HepG2 (cell line): Measurements from ENCODE around the gene KRTAP5-6. TPM values are rescaled to one million over a fixed set of nuclear protein-coding genes. Genes with fewer than 3 reads are reported as not detected.

Experiments
- SATB2 ChIP-seq: sonication (generic); formaldehyde crosslinking; IDR thresholded peaks from 2 replicates; pipeline ENCODE4 v1.5.0; 2020; ENCODE audit warnings: missing genetic modification reagents
- SRSF9 ChIP-seq: fragments of 200-400 bp; formaldehyde crosslinking; IDR thresholded peaks from 2 replicates; pipeline ENCODE4 v1.6.1; 2018; ENCODE audit warnings: borderline replicate concordance, mild to moderate bottlenecking, low read depth, low read length; ENCODE audit not compliant: insufficient read depth, poor library complexity, severe bottlenecking
- YEATS2 ChIP-seq: sonication (generic); formaldehyde crosslinking; IDR thresholded peaks from 2 replicates; pipeline ENCODE4 v1.4.0; 2020; ENCODE audit warnings: missing genetic modification reagents, borderline replicate concordance
- ZNF530 ChIP-seq: sonication (generic); formaldehyde crosslinking; IDR thresholded peaks from 2 replicates; pipeline ENCODE4 v1.5.0; 2020; ENCODE audit warnings: low read depth, mild to moderate bottlenecking, missing genetic modification reagents
- polyA plus RNA-seq, 8 experiments: library from polyadenylated mRNA; depleted of rRNA in 3 of 8; stranded (reverse) in 7 of 8; unstranded in 1 of 8; fragments of >200 nt; fragmentation: Illumina TruSeq in 4 of 8; extraction: Trizol in 4 of 8; gene quantifications; 2 replicates each; pipeline versions ENCODE4 v1.2.1 to v1.2.3, GENCODE V29; 2011 to 2016; ENCODE audit warnings: low read depth in 4 of 8, missing spikeins in 1 of 8, mixed read lengths in 1 of 8; ENCODE audit not compliant: insufficient read depth in 1 of 8
- total RNA-seq, 5 experiments: library from RNA; depleted of rRNA; stranded (reverse); fragments of >200 nt; fragmentation: Illumina TruSeq; extraction: Trizol; gene quantifications; 2 replicates each; pipeline ENCODE4 v1.2.3, GENCODE V29; 2016; ENCODE audit warnings: low read depth in 1 of 5
- TF ChIP-seq, protein P1 (sequence below): sonication (generic); formaldehyde crosslinking; IDR thresholded peaks from 2 replicates; pipeline ENCODE4 v1.5.0; 2020; ENCODE audit warnings: missing genetic modification reagents
- TF ChIP-seq, protein P2 (sequence below): IDR thresholded peaks from 2 replicates; pipeline ENCODE4 v1.6.1; 2016; ENCODE audit warnings: low read depth, missing genetic modification reagents, missing compliant biosample characterization

The KRTAP5-6 gene
- total and polyA plus RNA-seq, 2 of the 13 experiments (the other 11 are each of a cell fraction or from before 2014, with no cell fraction given), result not detected

DNA sequence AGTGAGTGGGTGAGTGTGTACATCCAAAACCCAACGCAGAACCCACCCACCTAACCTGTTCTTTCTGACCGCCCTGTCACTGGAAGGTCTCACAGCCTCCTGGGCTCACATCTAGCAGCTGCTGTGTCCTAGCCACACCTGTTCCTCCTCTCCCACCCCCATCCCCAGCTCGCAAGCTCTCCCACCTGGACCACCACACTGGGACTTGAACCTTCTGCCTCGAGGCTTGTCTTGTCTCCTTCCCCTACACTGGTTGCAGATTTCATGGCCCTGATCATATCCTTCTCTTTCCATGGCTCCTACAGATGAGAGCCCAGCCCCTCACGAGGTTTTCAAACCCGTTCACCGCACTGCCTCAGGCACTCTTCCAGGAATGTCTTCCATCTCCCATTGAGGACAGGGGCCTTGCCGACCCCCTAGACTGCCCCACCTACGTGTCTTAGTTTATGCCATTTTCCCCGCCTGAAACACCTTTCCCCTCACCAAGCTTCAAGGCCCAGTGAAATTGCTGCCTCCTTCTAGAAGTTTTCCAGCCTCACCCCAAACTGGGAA, 46.7 kb downstream of the KRTAP5-6 start (continued):
- TF ChIP-seq, protein P1, sequence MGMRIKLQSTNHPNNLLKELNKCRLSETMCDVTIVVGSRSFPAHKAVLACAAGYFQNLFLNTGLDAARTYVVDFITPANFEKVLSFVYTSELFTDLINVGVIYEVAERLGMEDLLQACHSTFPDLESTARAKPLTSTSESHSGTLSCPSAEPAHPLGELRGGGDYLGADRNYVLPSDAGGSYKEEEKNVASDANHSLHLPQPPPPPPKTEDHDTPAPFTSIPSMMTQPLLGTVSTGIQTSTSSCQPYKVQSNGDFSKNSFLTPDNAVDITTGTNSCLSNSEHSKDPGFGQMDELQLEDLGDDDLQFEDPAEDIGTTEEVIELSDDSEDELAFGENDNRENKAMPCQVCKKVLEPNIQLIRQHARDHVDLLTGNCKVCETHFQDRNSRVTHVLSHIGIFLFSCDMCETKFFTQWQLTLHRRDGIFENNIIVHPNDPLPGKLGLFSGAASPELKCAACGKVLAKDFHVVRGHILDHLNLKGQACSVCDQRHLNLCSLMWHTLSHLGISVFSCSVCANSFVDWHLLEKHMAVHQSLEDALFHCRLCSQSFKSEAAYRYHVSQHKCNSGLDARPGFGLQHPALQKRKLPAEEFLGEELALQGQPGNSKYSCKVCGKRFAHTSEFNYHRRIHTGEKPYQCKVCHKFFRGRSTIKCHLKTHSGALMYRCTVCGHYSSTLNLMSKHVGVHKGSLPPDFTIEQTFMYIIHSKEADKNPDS, result no peak
- no peak for TF ChIP-seq SATB2
- no peak for TF ChIP-seq YEATS2 (CRISPR knock-in tag)
- TF ChIP-seq, protein P2, sequence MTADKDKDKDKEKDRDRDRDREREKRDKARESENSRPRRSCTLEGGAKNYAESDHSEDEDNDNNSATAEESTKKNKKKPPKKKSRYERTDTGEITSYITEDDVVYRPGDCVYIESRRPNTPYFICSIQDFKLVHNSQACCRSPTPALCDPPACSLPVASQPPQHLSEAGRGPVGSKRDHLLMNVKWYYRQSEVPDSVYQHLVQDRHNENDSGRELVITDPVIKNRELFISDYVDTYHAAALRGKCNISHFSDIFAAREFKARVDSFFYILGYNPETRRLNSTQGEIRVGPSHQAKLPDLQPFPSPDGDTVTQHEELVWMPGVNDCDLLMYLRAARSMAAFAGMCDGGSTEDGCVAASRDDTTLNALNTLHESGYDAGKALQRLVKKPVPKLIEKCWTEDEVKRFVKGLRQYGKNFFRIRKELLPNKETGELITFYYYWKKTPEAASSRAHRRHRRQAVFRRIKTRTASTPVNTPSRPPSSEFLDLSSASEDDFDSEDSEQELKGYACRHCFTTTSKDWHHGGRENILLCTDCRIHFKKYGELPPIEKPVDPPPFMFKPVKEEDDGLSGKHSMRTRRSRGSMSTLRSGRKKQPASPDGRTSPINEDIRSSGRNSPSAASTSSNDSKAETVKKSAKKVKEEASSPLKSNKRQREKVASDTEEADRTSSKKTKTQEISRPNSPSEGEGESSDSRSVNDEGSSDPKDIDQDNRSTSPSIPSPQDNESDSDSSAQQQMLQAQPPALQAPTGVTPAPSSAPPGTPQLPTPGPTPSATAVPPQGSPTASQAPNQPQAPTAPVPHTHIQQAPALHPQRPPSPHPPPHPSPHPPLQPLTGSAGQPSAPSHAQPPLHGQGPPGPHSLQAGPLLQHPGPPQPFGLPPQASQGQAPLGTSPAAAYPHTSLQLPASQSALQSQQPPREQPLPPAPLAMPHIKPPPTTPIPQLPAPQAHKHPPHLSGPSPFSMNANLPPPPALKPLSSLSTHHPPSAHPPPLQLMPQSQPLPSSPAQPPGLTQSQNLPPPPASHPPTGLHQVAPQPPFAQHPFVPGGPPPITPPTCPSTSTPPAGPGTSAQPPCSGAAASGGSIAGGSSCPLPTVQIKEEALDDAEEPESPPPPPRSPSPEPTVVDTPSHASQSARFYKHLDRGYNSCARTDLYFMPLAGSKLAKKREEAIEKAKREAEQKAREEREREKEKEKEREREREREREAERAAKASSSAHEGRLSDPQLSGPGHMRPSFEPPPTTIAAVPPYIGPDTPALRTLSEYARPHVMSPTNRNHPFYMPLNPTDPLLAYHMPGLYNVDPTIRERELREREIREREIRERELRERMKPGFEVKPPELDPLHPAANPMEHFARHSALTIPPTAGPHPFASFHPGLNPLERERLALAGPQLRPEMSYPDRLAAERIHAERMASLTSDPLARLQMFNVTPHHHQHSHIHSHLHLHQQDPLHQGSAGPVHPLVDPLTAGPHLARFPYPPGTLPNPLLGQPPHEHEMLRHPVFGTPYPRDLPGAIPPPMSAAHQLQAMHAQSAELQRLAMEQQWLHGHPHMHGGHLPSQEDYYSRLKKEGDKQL (CRISPR knock-in tag), result no peak
- no peak for TF ChIP-seq ZNF530
- TF ChIP-seq SRSF9, result no peak
